H9 (cell line): ENCODE measurements around the gene OR9K2. TPM values are rescaled to one million over a fixed set of nuclear protein-coding genes. Genes with fewer than 3 reads are reported as not detected.

Experiments
- DNase-seq: peaks from one replicate; pipeline ENCODE4 v3.0.0-alpha.2; 2017
- H2AFZ ChIP-seq: one replicate; pipeline ENCODE4 v1.6.1; 2013; ENCODE audit warnings: mild to moderate bottlenecking, low read length, control low read depth, moderate library complexity
- H2AK5ac ChIP-seq: 2 replicates; pipeline ENCODE4 v1.6.1; 2013; ENCODE audit warnings: low read length, control low read depth, mixed read lengths; ENCODE audit not compliant: insufficient read length
- H2BK120ac ChIP-seq: one replicate; pipeline ENCODE4 v1.6.1; 2013; ENCODE audit warnings: low read depth, mild to moderate bottlenecking, low read length, control low read depth, inconsistent platforms; ENCODE audit not compliant: poor library complexity, severe bottlenecking
- H2BK12ac ChIP-seq: 2 replicates; pipeline ENCODE4 v1.6.1; 2013; ENCODE audit warnings: low read length, control low read depth, mixed read lengths, low read depth; ENCODE audit not compliant: insufficient read length
- H2BK15ac ChIP-seq: 2 replicates; pipeline ENCODE4 v1.6.1; 2013; ENCODE audit warnings: low read depth, low read length, control low read depth
- H2BK20ac ChIP-seq: one replicate; pipeline ENCODE4 v1.6.1; 2013; ENCODE audit warnings: low read depth, mild to moderate bottlenecking, low read length, control low read depth, inconsistent platforms; ENCODE audit not compliant: poor library complexity, severe bottlenecking
- H2BK5ac ChIP-seq: 2 replicates; pipeline ENCODE4 v1.6.1; 2013; ENCODE audit warnings: low read length, control low read depth, mixed read lengths; ENCODE audit not compliant: insufficient read length
- H3K14ac ChIP-seq: 2 replicates; pipeline ENCODE4 v1.6.1; 2013; ENCODE audit warnings: low read length, control low read depth; ENCODE audit not compliant: insufficient read depth
- H3K18ac ChIP-seq: 2 replicates; pipeline ENCODE4 v1.6.1; 2013; ENCODE audit warnings: low read depth, mild to moderate bottlenecking, mixed read lengths, low read length, control low read depth; ENCODE audit not compliant: insufficient read length
- H3K23ac ChIP-seq: 2 replicates; pipeline ENCODE4 v1.6.1; 2013; ENCODE audit warnings: low read length, control low read depth, mixed read lengths, low read depth; ENCODE audit not compliant: insufficient read length
- H3K23me2 ChIP-seq: 2 replicates; pipeline ENCODE4 v1.6.1; 2013; ENCODE audit warnings: low read depth, mild to moderate bottlenecking, mixed read lengths, low read length, control low read depth; ENCODE audit not compliant: insufficient read length, poor library complexity, severe bottlenecking
- H3K27ac ChIP-seq: 2 replicates; pipeline ENCODE4 v1.5.1; 2013; ENCODE audit warnings: low read length, control low read depth, mixed read lengths, low read depth; ENCODE audit not compliant: insufficient read length
- H3K27me3 ChIP-seq: 2 replicates; pipeline ENCODE4 v1.6.1; 2013; ENCODE audit warnings: low read length, control low read depth, inconsistent platforms; ENCODE audit not compliant: insufficient read depth
- H3K4ac ChIP-seq: 2 replicates; pipeline ENCODE4 v1.6.1; 2013; ENCODE audit warnings: low read depth, mild to moderate bottlenecking, control low read depth, inconsistent platforms, low read length, moderate library complexity
- H3K4me1 ChIP-seq: 2 replicates; pipeline ENCODE4 v1.6.1; 2013; ENCODE audit warnings: low read length, control low read depth, inconsistent platforms; ENCODE audit not compliant: insufficient read depth
- H3K4me2 ChIP-seq: 2 replicates; pipeline ENCODE4 v1.6.1; 2013; ENCODE audit warnings: low read length, control low read depth, mixed read lengths; ENCODE audit not compliant: insufficient read length, insufficient read depth
- H3K56ac ChIP-seq: 2 replicates; pipeline ENCODE4 v1.6.1; 2013; ENCODE audit warnings: low read depth, mild to moderate bottlenecking, mixed read lengths, low read length, control low read depth; ENCODE audit not compliant: insufficient read length
- H3K79me1 ChIP-seq: 2 replicates; pipeline ENCODE4 v1.6.1; 2013; ENCODE audit warnings: low read depth, mild to moderate bottlenecking, moderate library complexity, low read length, control low read depth, inconsistent platforms; ENCODE audit not compliant: insufficient read depth, poor library complexity, severe bottlenecking
- H3K79me2 ChIP-seq: 2 replicates; pipeline ENCODE4 v1.6.1; 2013; ENCODE audit warnings: low read length, control low read depth, inconsistent platforms; ENCODE audit not compliant: insufficient read depth
- H3K9ac ChIP-seq: 2 replicates; pipeline ENCODE4 v1.6.1; 2013; ENCODE audit warnings: low read length, control low read depth, mixed read lengths; ENCODE audit not compliant: insufficient read length; ENCODE audit errors: extremely low read depth
- H3K9me3 ChIP-seq: one replicate; pipeline ENCODE4 v1.6.1; 2013; ENCODE audit warnings: low read depth, low read length, inconsistent platforms; ENCODE audit not compliant: control insufficient read depth
- H3T11ph ChIP-seq: one replicate; pipeline ENCODE4 v1.6.1; 2013; ENCODE audit warnings: mild to moderate bottlenecking, low read length, control low read depth, inconsistent platforms
- H4K20me1 ChIP-seq: one replicate; pipeline ENCODE4 v1.6.1; 2013; ENCODE audit not compliant: control insufficient read depth, insufficient read length, insufficient read depth
- H4K5ac ChIP-seq: 2 replicates; pipeline ENCODE4 v1.6.1; 2013; ENCODE audit warnings: low read depth, mild to moderate bottlenecking, mixed read lengths, low read length, control low read depth; ENCODE audit not compliant: insufficient read length
- H4K8ac ChIP-seq: replicated peaks from 2 replicates; pipeline ENCODE4 v1.6.1; 2013; ENCODE audit warnings: low read length, control low read depth, mixed read lengths, low read depth; ENCODE audit not compliant: insufficient read length
- H4K91ac ChIP-seq: 2 replicates; pipeline ENCODE4 v1.6.1; 2013; ENCODE audit warnings: low read depth, mild to moderate bottlenecking, moderate library complexity, mixed read lengths, low read length, control low read depth; ENCODE audit not compliant: insufficient read length
- H3K27ac Mint-ChIP-seq, 3 experiments: 2 replicates in 2 of 3; 3 replicates in 1 of 3; pipeline ENCODE4 v1.8.0; 2020 to 2021; ENCODE audit warnings: mixed read lengths in 3 of 3, mild to moderate bottlenecking in 1 of 3, moderate library complexity in 1 of 3
- H3K27me3 Mint-ChIP-seq: 2 replicates; pipeline ENCODE4 v1.8.0; 2021; ENCODE audit warnings: low read depth, mild to moderate bottlenecking, moderate library complexity, mixed read lengths
- H3K36me3 Mint-ChIP-seq, 3 experiments: 2 replicates in 2 of 3; 3 replicates in 1 of 3; pipeline ENCODE4 v1.8.0; 2020 to 2021; ENCODE audit warnings: low read depth in 3 of 3, mixed read lengths in 3 of 3; ENCODE audit not compliant: insufficient read depth in 1 of 3
- H3K4me1 Mint-ChIP-seq, 2 experiments: 2 replicates each; pipeline ENCODE4 v1.8.0; 2020; ENCODE audit warnings: mixed read lengths in 2 of 2
- H3K4me3 Mint-ChIP-seq, 2 experiments: 2 replicates in 1 of 2; 3 replicates in 1 of 2; pipeline ENCODE4 v1.8.0; 2020 to 2021; ENCODE audit warnings: mild to moderate bottlenecking in 2 of 2, mixed read lengths in 2 of 2, moderate library complexity in 1 of 2
- H3K9me3 Mint-ChIP-seq, 2 experiments: 2 replicates in 1 of 2; 3 replicates in 1 of 2; pipeline ENCODE4 v1.8.0; 2020; ENCODE audit warnings: mild to moderate bottlenecking in 2 of 2, mixed read lengths in 2 of 2, moderate library complexity in 1 of 2
- CTCF ChIP-seq: fragments of 200-600 bp; sonication (generic); conservative IDR thresholded peaks from 3 replicates; pipeline ENCODE4 v1.8.0; 2021; ENCODE audit warnings: antibody characterized with exemption, mild to moderate bottlenecking
- WGBS: extraction: QIAGEN DNeasy Blood & Tissue Kit; methylation state at CpG from one replicate; pipeline ENCODE4 v1.1.7; 2013; ENCODE audit warnings: missing lambda C conversion rate, low lambda C conversion rate, mixed read lengths; ENCODE audit not compliant: insufficient read length; ENCODE audit errors: extremely low coverage; 5-methylcytosine and 5-hydroxymethylcytosine counted together
- total RNA-seq: library from RNA; stranded (reverse); gene quantifications from 2 replicates; pipeline ENCODE4 v1.2.1, GENCODE V29; 2021

Gene OR9K2
- total RNA-seq, 1 experiment from 2014 or later: not detected

- H3K27ac ChIP-seq: no peak overlapping the region
- H3K23ac ChIP-seq: no peak overlapping the region
- no peaks in the 10 kb centered on the region for H3K23me2 ChIP-seq
- no peak overlapping the region for H3T11ph ChIP-seq
- Mint-ChIP-seq H3K27me3 (no peaks in the 10 kb centered on the region), H3K36me3 (peaks cover 3 to 9% (median 7%) of the 10 kb centered on the region in 3 experiments; a peak in 4 of 7 replicates), H3K4me1 (peaks cover 6 to 11% of the 10 kb centered on the region in 2 experiments), H3K4me3 (no peak overlapping the region), H3K9me3 (peaks cover 2 to 7% of the 10 kb centered on the region in 2 experiments; a peak in 3 of 5 replicates), H3K27ac (no peak overlapping the region)
- no CpG with 5 or more reads among the region's 1 CpG for WGBS
- H2BK12ac ChIP-seq: peak overlapping the region; percentile 33
- no peak overlapping the region for H2BK120ac ChIP-seq
- no peak overlapping the region for H2BK20ac ChIP-seq
- H4K5ac ChIP-seq: no peak overlapping the region
- DNase-seq: no peak
- H3K4me2 ChIP-seq: no peak overlapping the region
- no peaks in the 10 kb centered on the region for H3K27me3 ChIP-seq
- no peak overlapping the region for H4K91ac ChIP-seq
- no peak overlapping the region for H3K4ac ChIP-seq
- H2AK5ac ChIP-seq: no peak overlapping the region
- no peaks in the 10 kb centered on the region for H3K79me2 ChIP-seq
- no peak overlapping the region for H3K18ac ChIP-seq
- H3K14ac ChIP-seq: no peak overlapping the region
- H2AFZ ChIP-seq: no peak overlapping the region
- no peaks in the 10 kb centered on the region for H3K4me1 ChIP-seq
- no peaks in the 10 kb centered on the region for H4K20me1 ChIP-seq
- no peak for TF ChIP-seq CTCF
- H2BK15ac ChIP-seq: no peak overlapping the region
- no peak overlapping the region for H3K56ac ChIP-seq
- no peak overlapping the region for H4K8ac ChIP-seq
- no peak overlapping the region for H3K9ac ChIP-seq
- H2BK5ac ChIP-seq: no peak overlapping the region
- H3K79me1 ChIP-seq: no peaks in the 10 kb centered on the region
- H3K9me3 ChIP-seq: no peaks in the 10 kb centered on the region
These were observed 46.5 kb downstream of the OR9K2 start for GRCh38 chr12:55172686-55173085.
